ENCODE results near the gene GPC5.
"Not testable (repeated sequence)": the region's sequence is repeated elsewhere in the genome, so short reads cannot be mapped to it uniquely, and the experiment has no call there.

GPC5 gene

GRCh38 chr13:92452840-92453239 lies 1054.4 kb downstream of the GPC5 start:
- Histone ChIP-seq H3K36me3 (ENCODE audit: control insufficient read depth, insufficient read depth, low read length) (no peaks in the 10 kb centered on the region), H3K9ac (ENCODE audit: low read length) (no peak overlapping the region), H3K4me3 (ENCODE audit: low read depth, low read length) (no peak overlapping the region), H3K4me1 (ENCODE audit: control insufficient read depth, insufficient read depth, low read length) (no peaks in the 10 kb centered on the region), H3K9me3 (ENCODE audit: control insufficient read depth, insufficient read depth, low read depth, low read length) (no peaks in the 10 kb centered on the region), H3K27ac (ENCODE audit: low read depth, low read length) (no peak overlapping the region), H3K27me3 (ENCODE audit: control insufficient read depth, insufficient read depth, low read length) (no peaks in the 10 kb centered on the region)

GRCh38 chr13:92459306-92459705 lies 1060.9 kb downstream of the GPC5 start:
- Histone ChIP-seq H3K4me1 (ENCODE audit: control insufficient read depth, insufficient read depth, low read length) (no peaks in the 10 kb centered on the region), H3K9ac (ENCODE audit: low read length) (no peak overlapping the region), H3K4me3 (ENCODE audit: low read depth, low read length) (no peak overlapping the region), H3K9me3 (ENCODE audit: control insufficient read depth, insufficient read depth, low read depth, low read length) (no peaks in the 10 kb centered on the region), H3K27me3 (ENCODE audit: control insufficient read depth, insufficient read depth, low read length) (no peaks in the 10 kb centered on the region), H3K27ac (ENCODE audit: low read depth, low read length) (no peak overlapping the region), H3K36me3 (ENCODE audit: control insufficient read depth, insufficient read depth, low read length) (no peaks in the 10 kb centered on the region)

GRCh38 chr13:92460479-92460878 lies 1062.1 kb downstream of the GPC5 start:
- H3K9ac ChIP-seq (ENCODE audit: low read length): no peak overlapping the region
- H3K27me3 ChIP-seq (ENCODE audit: control insufficient read depth, insufficient read depth, low read length): no peaks in the 10 kb centered on the region
- H3K36me3 ChIP-seq (ENCODE audit: control insufficient read depth, insufficient read depth, low read length): no peaks in the 10 kb centered on the region
- H3K4me1 ChIP-seq (ENCODE audit: control insufficient read depth, insufficient read depth, low read length): no peaks in the 10 kb centered on the region
- no peak overlapping the region for H3K27ac ChIP-seq (ENCODE audit: low read depth, low read length)
- no peaks in the 10 kb centered on the region for H3K9me3 ChIP-seq (ENCODE audit: control insufficient read depth, insufficient read depth, low read depth, low read length)
- no peak overlapping the region for H3K4me3 ChIP-seq (ENCODE audit: low read depth, low read length)

GRCh38 chr13:92461402-92461801 lies 1063.0 kb downstream of the GPC5 start:
- Histone ChIP-seq H3K36me3 (ENCODE audit: control insufficient read depth, insufficient read depth, low read length) (no peaks in the 10 kb centered on the region), H3K27ac (ENCODE audit: low read depth, low read length) (no peak overlapping the region), H3K9ac (ENCODE audit: low read length) (no peak overlapping the region), H3K9me3 (ENCODE audit: control insufficient read depth, insufficient read depth, low read depth, low read length) (no peaks in the 10 kb centered on the region), H3K4me1 (ENCODE audit: control insufficient read depth, insufficient read depth, low read length) (no peaks in the 10 kb centered on the region), H3K27me3 (ENCODE audit: control insufficient read depth, insufficient read depth, low read length) (no peaks in the 10 kb centered on the region), H3K4me3 (ENCODE audit: low read depth, low read length) (no peak overlapping the region)

- Histone ChIP-seq H3K36me3 (ENCODE audit: control insufficient read depth, insufficient read depth, low read length) (no peaks in the 10 kb centered on the region), H3K9ac (ENCODE audit: low read length) (no peak overlapping the region), H3K27me3 (ENCODE audit: control insufficient read depth, insufficient read depth, low read length) (no peaks in the 10 kb centered on the region), H3K27ac (ENCODE audit: low read depth, low read length) (no peak overlapping the region), H3K9me3 (ENCODE audit: control insufficient read depth, insufficient read depth, low read depth, low read length) (no peaks in the 10 kb centered on the region), H3K4me3 (ENCODE audit: low read depth, low read length) (no peak overlapping the region), H3K4me1 (ENCODE audit: control insufficient read depth, insufficient read depth, low read length) (no peaks in the 10 kb centered on the region)
These were observed 1063.4 kb downstream of the GPC5 start for GRCh38 chr13:92461831-92462230.

GRCh38 chr13:92463134-92463533 lies 1064.7 kb downstream of the GPC5 start:
- H3K9me3 ChIP-seq (ENCODE audit: control insufficient read depth, insufficient read depth, low read depth, low read length): no peaks in the 10 kb centered on the region
- no peak overlapping the region for H3K27ac ChIP-seq (ENCODE audit: low read depth, low read length)
- H3K4me1 ChIP-seq (ENCODE audit: control insufficient read depth, insufficient read depth, low read length): no peaks in the 10 kb centered on the region
- H3K4me3 ChIP-seq (ENCODE audit: low read depth, low read length): no peak overlapping the region
- no peak overlapping the region for H3K9ac ChIP-seq (ENCODE audit: low read length)
- no peaks in the 10 kb centered on the region for H3K27me3 ChIP-seq (ENCODE audit: control insufficient read depth, insufficient read depth, low read length)
- H3K36me3 ChIP-seq (ENCODE audit: control insufficient read depth, insufficient read depth, low read length): no peaks in the 10 kb centered on the region

GRCh38 chr13:92473765-92474475 lies 1075.5 kb downstream of the GPC5 start:
- Histone ChIP-seq H3K9me3 (ENCODE audit: control insufficient read depth, insufficient read depth, low read depth, low read length) (no peaks in the 10 kb centered on the region), H3K4me3 (ENCODE audit: low read depth, low read length) (no peak overlapping the region), H3K27ac (ENCODE audit: low read depth, low read length) (no peak overlapping the region), H3K27me3 (ENCODE audit: control insufficient read depth, insufficient read depth, low read length) (no peaks in the 10 kb centered on the region), H3K36me3 (ENCODE audit: control insufficient read depth, insufficient read depth, low read length) (no peaks in the 10 kb centered on the region), H3K9ac (ENCODE audit: low read length) (no peak overlapping the region), H3K4me1 (ENCODE audit: control insufficient read depth, insufficient read depth, low read length) (no peaks in the 10 kb centered on the region)

- Histone ChIP-seq H3K9me3 (ENCODE audit: control insufficient read depth, insufficient read depth, low read depth, low read length) (no peaks in the 10 kb centered on the region), H3K27ac (ENCODE audit: low read depth, low read length) (no peak overlapping the region), H3K4me1 (ENCODE audit: control insufficient read depth, insufficient read depth, low read length) (no peaks in the 10 kb centered on the region), H3K27me3 (ENCODE audit: control insufficient read depth, insufficient read depth, low read length) (no peaks in the 10 kb centered on the region), H3K36me3 (ENCODE audit: control insufficient read depth, insufficient read depth, low read length) (no peaks in the 10 kb centered on the region), H3K9ac (ENCODE audit: low read length) (no peak overlapping the region), H3K4me3 (ENCODE audit: low read depth, low read length) (no peak overlapping the region)
These were observed 1082.0 kb downstream of the GPC5 start for GRCh38 chr13:92480387-92480786.

- not testable (repeated sequence) for H3K27me3 ChIP-seq (ENCODE audit: control insufficient read depth, insufficient read depth, low read length); H3K36me3 ChIP-seq (ENCODE audit: control insufficient read depth, insufficient read depth, low read length); H3K4me3 ChIP-seq (ENCODE audit: low read depth, low read length); H3K9me3 ChIP-seq (ENCODE audit: control insufficient read depth, insufficient read depth, low read depth, low read length); H3K27ac ChIP-seq (ENCODE audit: low read depth, low read length); H3K4me1 ChIP-seq (ENCODE audit: control insufficient read depth, insufficient read depth, low read length); H3K9ac ChIP-seq (ENCODE audit: low read length)
These were observed 1084.4 kb downstream of the GPC5 start for GRCh38 chr13:92482790-92483189.

- H3K4me3 ChIP-seq (ENCODE audit: low read depth, low read length): no peak overlapping the region
- no peaks in the 10 kb centered on the region for H3K9me3 ChIP-seq (ENCODE audit: control insufficient read depth, insufficient read depth, low read depth, low read length)
- H3K9ac ChIP-seq (ENCODE audit: low read length): no peak overlapping the region
- no peak overlapping the region for H3K27ac ChIP-seq (ENCODE audit: low read depth, low read length)
- H3K36me3 ChIP-seq (ENCODE audit: control insufficient read depth, insufficient read depth, low read length): no peaks in the 10 kb centered on the region
- H3K27me3 ChIP-seq (ENCODE audit: control insufficient read depth, insufficient read depth, low read length): no peaks in the 10 kb centered on the region
- no peaks in the 10 kb centered on the region for H3K4me1 ChIP-seq (ENCODE audit: control insufficient read depth, insufficient read depth, low read length)
These were observed 1085.5 kb downstream of the GPC5 start for GRCh38 chr13:92483894-92484293.

- no peak overlapping the region for H3K9ac ChIP-seq (ENCODE audit: low read length)
- no peak overlapping the region for H3K4me3 ChIP-seq (ENCODE audit: low read depth, low read length)
- H3K36me3 ChIP-seq (ENCODE audit: control insufficient read depth, insufficient read depth, low read length): no peaks in the 10 kb centered on the region
- no peaks in the 10 kb centered on the region for H3K9me3 ChIP-seq (ENCODE audit: control insufficient read depth, insufficient read depth, low read depth, low read length)
- no peaks in the 10 kb centered on the region for H3K4me1 ChIP-seq (ENCODE audit: control insufficient read depth, insufficient read depth, low read length)
- no peaks in the 10 kb centered on the region for H3K27me3 ChIP-seq (ENCODE audit: control insufficient read depth, insufficient read depth, low read length)
- H3K27ac ChIP-seq (ENCODE audit: low read depth, low read length): no peak overlapping the region
These were observed 1088.8 kb downstream of the GPC5 start for GRCh38 chr13:92487238-92487637.

Data from HUES6 (cell line).